Right lung (tissue), 5 donors: ENCODE results near the gene EMILIN2. TPM values are rescaled to one million over a fixed set of nuclear protein-coding genes. Genes with fewer than 3 reads are reported as not detected.
"Not testable (repeated sequence)": the region's sequence is repeated elsewhere in the genome, so short reads cannot be mapped to it uniquely, and the experiment has no call there.

Source experiments
- DNase-seq, 2 donors: peaks; one replicate each; pipeline ENCODE4 v3.0.0-alpha.2; 2013
- polyA plus RNA-seq, 5 donors: library from polyadenylated mRNA; unstranded; fragments of 120-200 nt; gene quantifications; one replicate each; pipeline versions ENCODE4 v1.2.1 to v1.2.3, GENCODE V29; 2013; ENCODE audit warnings: inconsistent platforms in 1 of 5, low replicate concordance in 1 of 5; ENCODE audit not compliant: insufficient read length in 5 of 5, insufficient read depth in 1 of 5

Gene EMILIN2
- polyA plus RNA-seq, 5 donors, result 11.2 to 16.9 (median 12.1) TPM

- no peak for DNase-seq
These were observed 67.5 kb downstream of the EMILIN2 start for GRCh38 chr18:2914185-2914880.

DNA sequence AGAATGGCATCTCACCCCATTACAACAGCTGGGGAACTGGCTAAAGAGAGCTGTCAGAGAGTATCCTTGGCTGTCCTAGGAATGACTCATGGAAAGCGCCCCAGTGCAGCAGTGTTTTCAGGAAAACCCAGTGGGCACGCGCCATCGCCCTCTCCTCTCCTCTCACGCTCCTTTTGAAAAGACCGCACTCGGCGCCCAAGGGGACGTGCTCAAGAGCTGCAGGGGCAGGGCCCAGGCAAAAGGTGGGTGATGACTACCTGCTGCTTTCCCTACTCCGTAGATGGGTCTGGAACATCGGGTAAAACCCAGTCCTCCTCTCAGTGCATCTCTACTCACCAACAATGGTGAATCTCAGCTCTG is 68.1 kb downstream of the EMILIN2 start:
- no peak for DNase-seq

- DNase-seq, result not testable (repeated sequence)
These were observed 68.7 kb downstream of the EMILIN2 start for GRCh38 chr18:2915486-2915885.

- no peak for DNase-seq
These were observed 69.4 kb downstream of the EMILIN2 start for GRCh38 chr18:2916184-2916583.

- DNase-seq, result no peak
These were observed 70.6 kb downstream of the EMILIN2 start for GRCh38 chr18:2917259-2918047.

DNA sequence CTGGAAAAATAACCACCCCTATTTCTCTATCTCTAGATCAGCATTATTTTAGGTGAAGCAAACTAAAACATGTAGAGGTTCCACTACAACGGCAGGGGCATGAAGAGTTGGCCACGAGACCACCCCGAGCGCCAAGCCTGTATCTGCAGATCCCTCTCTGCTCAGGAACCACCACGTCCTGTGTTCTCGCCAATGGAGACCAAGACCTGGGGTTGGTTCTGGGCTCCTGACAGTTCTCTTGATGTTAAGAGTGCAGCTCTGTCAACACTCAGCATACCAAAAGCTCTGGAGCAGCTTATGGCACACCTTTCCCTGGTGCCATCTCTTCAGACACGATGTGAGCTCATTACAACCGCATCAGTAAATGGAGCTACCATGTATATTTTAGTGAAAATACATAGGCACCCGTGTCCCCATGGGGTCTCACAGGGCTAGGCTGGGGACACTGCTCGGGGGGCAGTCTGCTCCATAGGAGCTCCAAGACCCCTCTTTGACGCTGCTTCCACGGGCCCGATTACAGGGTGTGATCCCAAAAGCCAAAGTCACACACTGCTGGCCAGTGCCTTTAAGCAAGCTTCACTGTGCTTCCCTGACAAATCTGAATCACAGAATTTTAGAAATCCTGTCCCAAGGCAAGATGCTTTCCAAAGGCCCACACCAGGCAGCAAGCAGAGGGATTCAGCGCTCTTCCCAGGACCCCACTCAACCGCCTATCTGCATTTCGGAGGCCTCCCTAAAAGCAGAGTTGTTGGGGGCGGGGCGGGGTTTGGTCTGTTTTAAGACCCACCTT is 72.2 kb downstream of the EMILIN2 start:
- DNase-seq, result no peak

DNA sequence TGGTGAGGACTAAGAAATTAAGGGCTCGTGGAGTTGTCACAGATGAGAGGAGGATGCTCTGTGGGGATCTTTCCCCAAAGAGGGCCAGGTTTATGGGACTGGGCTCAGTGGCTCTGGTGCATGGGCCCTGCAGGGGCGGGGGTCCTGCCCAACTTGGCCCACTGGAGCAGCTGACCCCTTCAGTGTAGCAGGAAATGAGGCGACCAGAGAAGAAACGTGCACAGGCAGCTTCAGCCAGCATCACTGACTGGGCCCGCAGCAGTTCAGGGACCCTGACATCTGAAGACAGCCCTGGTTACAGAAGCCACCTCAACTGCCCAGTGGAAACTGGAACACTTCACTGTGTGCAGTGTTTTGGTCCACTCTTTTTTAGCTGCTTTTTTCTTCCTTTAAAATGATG is 72.8 kb downstream of the EMILIN2 start:
- DNase-seq, result no peak

DNA sequence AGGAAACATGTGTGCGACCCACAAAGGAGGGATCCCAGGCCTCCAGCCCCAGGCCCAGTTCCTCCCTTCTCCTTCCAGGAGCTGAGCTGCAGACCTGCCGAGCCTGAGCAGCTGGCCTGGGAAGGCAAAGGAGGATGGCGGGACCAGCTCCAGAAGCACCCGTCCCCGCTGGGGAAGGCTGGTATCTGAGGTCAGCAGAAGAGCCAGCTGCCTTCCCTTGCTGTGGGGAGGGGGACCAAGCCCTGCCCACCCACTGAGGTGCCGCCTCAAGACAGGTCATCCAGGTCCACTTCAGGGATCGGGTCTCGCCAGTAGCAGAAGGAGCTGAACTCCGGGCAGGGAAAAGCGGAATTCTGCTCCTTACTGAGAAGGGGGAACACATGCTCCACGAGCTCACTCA is 73.2 kb downstream of the EMILIN2 start:
- no peak for DNase-seq

GRCh38 chr18:2920546-2921343 is 73.9 kb downstream of the EMILIN2 start:
- no peak for DNase-seq

DNA sequence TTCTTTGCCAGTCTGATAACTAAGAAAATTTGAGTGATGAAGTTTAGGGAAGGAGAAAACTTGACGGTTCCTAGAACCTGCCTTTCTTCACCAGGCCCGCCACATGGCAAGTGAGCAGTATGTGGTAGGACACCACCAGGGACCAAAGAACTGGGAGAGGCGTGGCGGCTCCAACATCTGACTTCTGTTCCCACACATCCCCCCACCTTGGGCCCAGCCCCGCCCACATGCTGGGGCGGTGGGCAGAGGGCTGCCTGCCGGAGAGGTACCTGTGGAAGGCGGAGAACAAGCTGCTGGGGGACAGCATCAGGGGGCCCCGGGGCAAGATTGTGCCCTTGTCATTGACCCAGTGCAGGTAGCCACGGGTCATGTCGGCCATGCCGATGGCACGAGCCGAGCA is 75.0 kb downstream of the EMILIN2 start:
- DNase-seq, result no peak

DNA sequence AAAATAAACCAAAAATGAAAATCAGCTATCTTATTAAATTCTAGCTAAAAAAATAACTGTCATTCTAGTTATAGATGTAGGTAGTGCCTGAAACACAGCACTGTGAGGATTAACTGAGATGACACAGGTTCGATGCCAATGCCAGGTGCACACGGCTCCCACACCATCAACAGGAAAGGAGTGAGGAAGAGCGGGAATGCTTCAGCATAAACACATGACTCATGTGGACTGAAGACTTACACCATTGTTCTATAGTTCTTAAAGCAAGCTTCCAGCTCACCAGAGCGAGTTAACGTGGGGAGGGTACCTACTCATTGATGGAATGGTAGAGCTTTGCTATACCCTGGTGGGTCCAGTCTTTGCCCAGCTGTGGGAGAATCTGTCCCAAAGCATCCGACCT is 76.7 kb downstream of the EMILIN2 start:
- DNase-seq, result no peak

DNA sequence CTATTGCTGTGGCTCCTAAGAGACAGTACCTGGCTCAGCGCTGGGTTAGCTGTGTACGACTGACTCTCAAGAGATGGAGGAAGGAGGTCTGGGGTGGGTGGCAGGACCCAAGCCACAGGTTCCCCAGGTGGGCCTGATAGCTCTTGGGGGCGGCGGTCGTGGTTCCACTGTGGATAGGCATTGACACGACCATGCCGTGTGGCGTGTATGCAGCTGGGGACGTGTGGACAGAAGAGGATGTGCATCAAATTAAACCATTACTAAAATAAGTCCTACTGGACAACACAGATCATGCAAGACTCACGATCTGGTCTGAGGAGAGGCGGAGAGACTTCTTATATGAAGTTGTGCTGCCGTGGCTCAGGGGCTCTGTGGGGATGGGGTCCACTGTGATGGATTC is 78.1 kb downstream of the EMILIN2 start:
- DNase-seq, result no peak

GRCh38 chr18:2926528-2926927 is 79.7 kb downstream of the EMILIN2 start:
- DNase-seq, result no peak

- no peak for DNase-seq
These were observed 80.9 kb downstream of the EMILIN2 start for GRCh38 chr18:2927745-2928144.

DNA sequence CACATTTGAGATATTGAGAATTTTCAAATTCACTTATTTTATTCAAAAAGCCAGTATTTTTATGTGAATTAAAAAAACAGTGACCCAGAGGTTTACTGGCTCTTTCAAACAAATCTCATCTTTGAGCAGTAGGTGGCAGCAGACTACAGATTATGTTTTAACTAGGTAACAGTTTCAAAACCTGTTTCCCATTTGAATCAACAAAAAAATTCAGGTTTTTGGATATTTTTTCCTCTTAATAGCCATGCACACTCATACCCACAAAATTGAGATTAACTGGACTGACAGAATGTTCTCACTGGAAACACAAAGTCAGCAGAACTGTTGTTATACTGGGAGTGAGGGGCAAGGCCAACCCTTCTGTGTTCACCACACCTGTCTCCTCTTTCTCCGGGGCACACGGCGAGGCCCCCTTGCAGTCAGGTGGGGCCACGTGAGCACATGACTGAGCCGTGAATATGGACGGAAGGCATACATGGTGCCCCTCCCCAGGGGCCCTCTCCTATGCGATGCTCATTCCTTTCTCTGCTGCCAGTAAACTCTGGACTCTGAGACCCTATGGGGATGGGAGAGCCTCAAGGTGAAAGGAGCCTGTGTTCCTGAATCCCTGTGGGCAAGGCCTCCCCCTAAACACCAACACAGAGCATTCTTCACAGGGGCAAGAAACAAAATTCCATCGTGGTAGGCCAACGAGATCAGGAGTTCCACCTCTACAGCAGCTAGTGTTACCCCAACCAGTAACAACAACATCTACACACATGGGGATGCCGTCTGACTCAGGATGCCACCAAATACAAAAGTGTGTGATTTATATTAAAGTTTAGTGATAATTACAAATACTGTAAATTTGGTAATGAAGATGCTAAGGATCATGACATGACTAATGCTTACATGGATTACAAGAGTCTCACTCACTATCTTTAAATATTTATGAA is 85.7 kb downstream of the EMILIN2 start:
- DNase-seq, result peak; percentile 32 to 58

DNA sequence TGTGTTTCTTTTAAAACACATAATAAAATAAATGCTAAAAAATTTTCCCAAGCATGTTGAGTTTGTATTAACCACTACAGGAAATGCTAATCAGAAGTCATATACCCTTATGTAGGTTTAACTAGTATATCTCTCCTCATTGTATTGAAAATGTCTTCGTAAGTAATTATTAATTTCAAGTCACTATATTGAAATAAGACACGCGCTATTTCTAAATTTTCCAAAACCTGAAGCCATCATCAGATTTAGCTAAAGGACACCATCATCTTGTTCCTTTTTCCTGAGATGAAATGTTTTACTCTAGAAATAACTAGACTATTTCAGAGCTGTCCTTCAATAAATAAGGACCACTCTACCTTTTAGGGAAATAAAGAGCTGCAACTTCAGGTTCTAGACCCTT is 87.2 kb downstream of the EMILIN2 start:
- no peak for DNase-seq

DNA sequence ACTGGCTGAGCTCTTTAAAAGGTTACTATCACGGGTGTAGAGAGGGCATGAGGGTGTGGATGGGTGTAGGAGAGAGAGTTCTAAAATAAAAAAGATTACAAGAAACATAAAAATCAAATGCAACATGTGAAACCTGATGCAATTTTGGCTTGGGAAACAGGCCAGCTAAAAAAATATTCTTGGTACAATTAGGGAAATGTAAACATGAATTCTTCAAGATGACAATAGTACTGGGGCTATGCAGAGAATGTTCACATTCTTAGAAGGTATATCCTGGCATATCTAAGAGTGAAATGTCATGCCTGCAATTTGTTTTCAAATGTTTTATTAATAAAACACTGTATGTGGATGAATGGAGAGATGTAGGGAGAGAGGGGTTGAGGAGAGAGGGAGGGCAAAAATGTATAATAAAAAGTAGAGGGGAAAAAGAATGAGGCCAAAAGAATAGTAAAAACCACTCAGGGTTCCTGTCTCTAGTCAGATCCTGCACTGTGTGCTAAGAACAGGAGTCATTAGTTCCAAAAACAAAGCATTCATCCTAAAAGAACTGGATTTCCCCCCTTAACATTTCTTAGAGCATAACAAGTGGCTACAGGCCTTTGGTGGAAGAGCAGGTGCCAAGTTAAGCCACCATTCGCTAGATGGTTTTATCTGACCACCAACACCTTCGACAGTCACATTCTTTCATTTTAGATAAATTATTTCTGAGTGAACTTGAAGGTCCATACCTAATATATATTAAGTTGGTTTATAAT is 88.8 kb downstream of the EMILIN2 start:
- no peak for DNase-seq

- peak; percentile 20 to 36 for DNase-seq
These were observed 92.5 kb downstream of the EMILIN2 start for GRCh38 chr18:2939317-2939716.

DNA sequence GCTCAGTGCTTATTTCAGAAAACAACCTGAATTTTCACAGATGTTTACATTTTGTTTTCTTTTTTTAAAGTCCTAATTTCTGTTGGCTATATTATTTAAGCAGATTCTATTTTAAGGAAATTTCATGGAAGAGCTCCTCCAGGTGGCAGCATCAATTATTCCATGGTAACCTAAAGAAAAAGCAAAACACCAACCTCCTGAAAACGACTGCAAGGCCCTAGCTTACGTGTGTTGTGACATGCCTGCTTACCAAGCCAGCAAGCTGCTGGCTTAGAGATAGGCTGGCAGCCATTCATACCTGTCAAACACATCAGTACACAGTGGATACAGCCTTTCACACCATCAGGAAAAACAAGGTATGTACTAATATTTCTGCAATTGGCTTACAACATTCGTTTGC is 101.2 kb downstream of the EMILIN2 start:
- peak in 1 of 2 donors; percentile 18 for DNase-seq

DNA sequence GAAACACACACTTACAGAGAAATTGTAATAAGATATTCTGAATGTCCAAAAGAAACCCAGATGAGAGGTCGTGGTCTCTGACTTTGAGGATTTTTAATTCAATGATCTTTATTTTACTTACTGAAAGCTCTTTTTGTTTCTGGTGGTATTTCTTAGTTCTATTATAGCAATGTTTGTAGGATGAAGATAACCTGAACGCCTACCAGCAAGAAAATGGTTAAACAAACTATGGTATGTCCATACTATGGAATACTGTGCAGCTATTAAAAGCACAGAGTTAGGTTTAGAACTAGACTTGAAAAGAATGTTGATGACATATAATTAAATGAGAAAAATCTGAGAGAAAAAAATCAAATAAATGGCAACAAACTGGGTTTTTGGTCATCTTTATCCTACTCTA is 105.8 kb downstream of the EMILIN2 start:
- DNase-seq, result no peak
